OCI-LY7 (cell line): ENCODE results near the gene WNT9B.

ENCODE experiments used
- CTCF ChIP-seq: fragments of 200-600 bp; sonication (generic); conservative IDR thresholded peaks from 2 replicates; pipeline ENCODE4 v1.5.1; 2014; ENCODE audit warnings: mild to moderate bottlenecking, antibody characterized with exemption, low read length, moderate library complexity, mixed read lengths
- EZH2phosphoT487 ChIP-seq: fragments of 200-600 bp; sonication (generic); IDR thresholded peaks from 2 replicates; pipeline ENCODE4 v1.6.1; 2018; ENCODE audit warnings: low read depth, borderline replicate concordance, mild to moderate bottlenecking, mixed run types, antibody characterized with exemption, low read length, moderate library complexity, mixed read lengths

- TF ChIP-seq CTCF (no peak), EZH2phosphoT487 (no peak)
Measured at GRCh38 chr17:46869296-46869695, 17.9 kb downstream of the WNT9B start.
